HEK293 (cell line): ENCODE results near the gene NFATC1.

Experiments used
- IKZF3 ChIP-seq: fragments of 450-650 bp; IDR thresholded peaks from 2 replicates; pipeline ENCODE4 v1.5.0; 2018; ENCODE audit warnings: missing biosample characterization, mild to moderate bottlenecking, missing genetic modification characterization, moderate library complexity
- PRDM1 ChIP-seq: fragments of 450-650 bp; formaldehyde crosslinking; IDR thresholded peaks from 2 replicates; pipeline ENCODE4; 2016; ENCODE audit warnings: missing biosample characterization, missing genetic modification characterization
- SP2 ChIP-seq: fragments of 450-650 bp; formaldehyde crosslinking; IDR thresholded peaks from 2 replicates; pipeline ENCODE4 v1.5.1; 2016; ENCODE audit warnings: missing biosample characterization, missing genetic modification characterization
- ZBTB7A ChIP-seq: fragments of 450-650 bp; formaldehyde crosslinking; IDR thresholded peaks from 2 replicates; pipeline ENCODE4 v1.5.1; 2016; ENCODE audit warnings: low read depth, missing biosample characterization, missing genetic modification characterization
- ZNF274 ChIP-seq, 2 experiments: fragments of 200-500 bp in 1 of 2; fragments of 450-650 bp in 1 of 2; sonication (Bioruptor generic) in 1 of 2; formaldehyde crosslinking in 1 of 2; IDR thresholded peaks; 2 replicates each; pipeline versions ENCODE4 v1.5.1 to v1.6.1; 2014 to 2016; ENCODE audit warnings: borderline replicate concordance in 1 of 2, inconsistent platforms in 1 of 2, low read length in 1 of 2, missing biosample characterization in 1 of 2, missing genetic modification characterization in 1 of 2
- ZNF76 ChIP-seq: fragments of 450-650 bp; formaldehyde crosslinking; IDR thresholded peaks from 2 replicates; pipeline ENCODE4; 2016; ENCODE audit warnings: low read depth, missing biosample characterization, missing genetic modification characterization, borderline replicate concordance
- ZNF776 ChIP-seq: fragments of 450-650 bp; formaldehyde crosslinking; IDR thresholded peaks from 2 replicates; pipeline ENCODE4 v1.5.0; 2017; ENCODE audit warnings: missing biosample characterization, missing genetic modification characterization, borderline replicate concordance
- TF ChIP-seq, protein P1 (sequence below): fragments of 450-650 bp; formaldehyde crosslinking; IDR thresholded peaks from 2 replicates; pipeline ENCODE4 v1.5.1; 2016; ENCODE audit warnings: missing biosample characterization, missing genetic modification characterization
- TF ChIP-seq, protein P2 (sequence below): fragments of 450-650 bp; formaldehyde crosslinking; IDR thresholded peaks from 2 replicates; pipeline ENCODE4 v1.5.1; 2016; ENCODE audit warnings: missing biosample characterization, missing genetic modification characterization
- TF ChIP-seq, protein P3 (sequence below): fragments of 450-650 bp; formaldehyde crosslinking; IDR thresholded peaks from 2 replicates; pipeline ENCODE4 v1.5.1; 2016; ENCODE audit warnings: missing biosample characterization, missing genetic modification characterization
- TF ChIP-seq, protein P4 (sequence below): fragments of 450-650 bp; formaldehyde crosslinking; conservative IDR thresholded peaks from 2 replicates; pipeline ENCODE4 v1.5.1; 2016; ENCODE audit warnings: low read depth, missing biosample characterization, missing genetic modification characterization

DNA sequence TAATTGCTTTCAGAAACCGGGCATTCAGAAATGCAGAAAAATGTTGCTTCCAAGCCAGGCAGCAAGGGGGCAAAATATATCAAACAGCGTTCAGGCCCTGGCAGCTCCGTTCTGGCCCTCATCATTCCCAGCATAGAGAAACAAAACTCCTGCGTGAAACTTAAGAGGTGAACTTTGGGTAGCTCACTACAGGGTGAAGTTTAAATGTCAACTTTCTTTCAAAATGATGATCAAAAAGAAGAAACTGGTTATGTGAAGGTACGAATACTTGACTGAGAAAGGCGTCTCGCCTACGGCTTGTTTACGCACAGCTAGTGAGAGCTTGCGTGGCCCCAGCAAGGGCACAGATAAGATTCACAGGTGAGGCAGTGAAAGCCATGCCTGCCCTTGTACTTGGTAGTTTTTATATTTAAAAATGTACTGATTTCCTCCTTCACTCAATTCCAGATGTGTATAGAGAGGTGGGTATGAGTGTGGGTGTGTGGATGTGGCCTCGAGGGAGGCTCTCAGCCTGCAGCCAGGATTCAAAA lies 127.5 kb downstream of the NFATC1 start:
- TF ChIP-seq, protein P1, sequence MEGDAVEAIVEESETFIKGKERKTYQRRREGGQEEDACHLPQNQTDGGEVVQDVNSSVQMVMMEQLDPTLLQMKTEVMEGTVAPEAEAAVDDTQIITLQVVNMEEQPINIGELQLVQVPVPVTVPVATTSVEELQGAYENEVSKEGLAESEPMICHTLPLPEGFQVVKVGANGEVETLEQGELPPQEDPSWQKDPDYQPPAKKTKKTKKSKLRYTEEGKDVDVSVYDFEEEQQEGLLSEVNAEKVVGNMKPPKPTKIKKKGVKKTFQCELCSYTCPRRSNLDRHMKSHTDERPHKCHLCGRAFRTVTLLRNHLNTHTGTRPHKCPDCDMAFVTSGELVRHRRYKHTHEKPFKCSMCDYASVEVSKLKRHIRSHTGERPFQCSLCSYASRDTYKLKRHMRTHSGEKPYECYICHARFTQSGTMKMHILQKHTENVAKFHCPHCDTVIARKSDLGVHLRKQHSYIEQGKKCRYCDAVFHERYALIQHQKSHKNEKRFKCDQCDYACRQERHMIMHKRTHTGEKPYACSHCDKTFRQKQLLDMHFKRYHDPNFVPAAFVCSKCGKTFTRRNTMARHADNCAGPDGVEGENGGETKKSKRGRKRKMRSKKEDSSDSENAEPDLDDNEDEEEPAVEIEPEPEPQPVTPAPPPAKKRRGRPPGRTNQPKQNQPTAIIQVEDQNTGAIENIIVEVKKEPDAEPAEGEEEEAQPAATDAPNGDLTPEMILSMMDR: no peak
- TF ChIP-seq ZNF274 (IDR thresholded peaks at IDR 0.05; ENCODE audit: low read length) (no peak), ZNF274 (tag by site-specific recombination; IDR thresholded peaks at IDR 0.05; ENCODE audit: borderline replicate concordance) (no peak), SP2 (tag by site-specific recombination) (no peak), ZBTB7A (tag by site-specific recombination) (no peak), PRDM1 (tag by site-specific recombination) (no peak), ZNF776 (tag by site-specific recombination) (no peak), ZNF76 (tag by site-specific recombination) (no peak), IKZF3 (tag by site-specific recombination) (no peak)
- TF ChIP-seq, protein P2, sequence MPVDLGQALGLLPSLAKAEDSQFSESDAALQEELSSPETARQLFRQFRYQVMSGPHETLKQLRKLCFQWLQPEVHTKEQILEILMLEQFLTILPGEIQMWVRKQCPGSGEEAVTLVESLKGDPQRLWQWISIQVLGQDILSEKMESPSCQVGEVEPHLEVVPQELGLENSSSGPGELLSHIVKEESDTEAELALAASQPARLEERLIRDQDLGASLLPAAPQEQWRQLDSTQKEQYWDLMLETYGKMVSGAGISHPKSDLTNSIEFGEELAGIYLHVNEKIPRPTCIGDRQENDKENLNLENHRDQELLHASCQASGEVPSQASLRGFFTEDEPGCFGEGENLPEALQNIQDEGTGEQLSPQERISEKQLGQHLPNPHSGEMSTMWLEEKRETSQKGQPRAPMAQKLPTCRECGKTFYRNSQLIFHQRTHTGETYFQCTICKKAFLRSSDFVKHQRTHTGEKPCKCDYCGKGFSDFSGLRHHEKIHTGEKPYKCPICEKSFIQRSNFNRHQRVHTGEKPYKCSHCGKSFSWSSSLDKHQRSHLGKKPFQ (tag by site-specific recombination): no peak
- TF ChIP-seq, protein P3, sequence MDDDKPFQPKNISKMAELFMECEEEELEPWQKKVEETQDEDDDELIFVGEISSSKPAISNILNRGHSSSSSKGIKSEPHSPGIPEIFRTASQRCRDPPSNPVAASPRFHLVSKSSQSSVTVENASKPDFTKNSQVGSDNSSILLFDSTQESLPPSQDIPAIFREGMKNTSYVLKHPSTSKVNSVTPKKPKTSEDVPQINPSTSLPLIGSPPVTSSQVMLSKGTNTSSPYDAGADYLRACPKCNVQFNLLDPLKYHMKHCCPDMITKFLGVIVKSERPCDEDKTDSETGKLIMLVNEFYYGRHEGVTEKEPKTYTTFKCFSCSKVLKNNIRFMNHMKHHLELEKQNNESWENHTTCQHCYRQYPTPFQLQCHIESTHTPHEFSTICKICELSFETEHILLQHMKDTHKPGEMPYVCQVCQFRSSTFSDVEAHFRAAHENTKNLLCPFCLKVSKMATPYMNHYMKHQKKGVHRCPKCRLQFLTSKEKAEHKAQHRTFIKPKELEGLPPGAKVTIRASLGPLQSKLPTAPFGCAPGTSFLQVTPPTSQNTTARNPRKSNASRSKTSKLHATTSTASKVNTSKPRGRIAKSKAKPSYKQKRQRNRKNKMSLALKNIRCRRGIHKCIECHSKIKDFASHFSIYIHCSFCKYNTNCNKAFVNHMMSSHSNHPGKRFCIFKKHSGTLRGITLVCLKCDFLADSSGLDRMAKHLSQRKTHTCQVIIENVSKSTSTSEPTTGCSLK (tag by site-specific recombination): no peak
- TF ChIP-seq, protein P4, sequence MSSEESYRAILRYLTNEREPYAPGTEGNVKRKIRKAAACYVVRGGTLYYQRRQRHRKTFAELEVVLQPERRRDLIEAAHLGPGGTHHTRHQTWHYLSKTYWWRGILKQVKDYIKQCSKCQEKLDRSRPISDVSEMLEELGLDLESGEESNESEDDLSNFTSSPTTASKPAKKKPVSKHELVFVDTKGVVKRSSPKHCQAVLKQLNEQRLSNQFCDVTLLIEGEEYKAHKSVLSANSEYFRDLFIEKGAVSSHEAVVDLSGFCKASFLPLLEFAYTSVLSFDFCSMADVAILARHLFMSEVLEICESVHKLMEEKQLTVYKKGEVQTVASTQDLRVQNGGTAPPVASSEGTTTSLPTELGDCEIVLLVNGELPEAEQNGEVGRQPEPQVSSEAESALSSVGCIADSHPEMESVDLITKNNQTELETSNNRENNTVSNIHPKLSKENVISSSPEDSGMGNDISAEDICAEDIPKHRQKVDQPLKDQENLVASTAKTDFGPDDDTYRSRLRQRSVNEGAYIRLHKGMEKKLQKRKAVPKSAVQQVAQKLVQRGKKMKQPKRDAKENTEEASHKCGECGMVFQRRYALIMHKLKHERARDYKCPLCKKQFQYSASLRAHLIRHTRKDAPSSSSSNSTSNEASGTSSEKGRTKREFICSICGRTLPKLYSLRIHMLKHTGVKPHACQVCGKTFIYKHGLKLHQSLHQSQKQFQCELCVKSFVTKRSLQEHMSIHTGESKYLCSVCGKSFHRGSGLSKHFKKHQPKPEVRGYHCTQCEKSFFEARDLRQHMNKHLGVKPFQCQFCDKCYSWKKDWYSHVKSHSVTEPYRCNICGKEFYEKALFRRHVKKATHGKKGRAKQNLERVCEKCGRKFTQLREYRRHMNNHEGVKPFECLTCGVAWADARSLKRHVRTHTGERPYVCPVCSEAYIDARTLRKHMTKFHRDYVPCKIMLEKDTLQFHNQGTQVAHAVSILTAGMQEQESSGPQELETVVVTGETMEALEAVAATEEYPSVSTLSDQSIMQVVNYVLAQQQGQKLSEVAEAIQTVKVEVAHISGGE: no peak
